Keratinocyte (primary cell): ENCODE data around the gene INAVA. TPM values are rescaled to one million over a fixed set of nuclear protein-coding genes. Genes with fewer than 3 reads are reported as not detected.

Experiments used
- DNase-seq: peaks from one replicate; pipeline ENCODE4 v3.0.0-alpha.2; 2011; ENCODE audit warnings: low read depth, missing footprints, low spot score
- FAIRE-seq: peaks from 2 replicates; lab custom pipeline; 2011; peaks lifted over from hg19 to GRCh38; lab: Jason Lieb, UNC
- H2AFZ ChIP-seq: 2 replicates; pipeline ENCODE4 v1.6.0; 2012; ENCODE audit warnings: low read length, control low read depth, inconsistent platforms; ENCODE audit not compliant: control insufficient read depth
- H3K27ac ChIP-seq: 2 replicates; pipeline ENCODE4 v1.5.1; 2011; ENCODE audit warnings: low read length; ENCODE audit not compliant: control insufficient read depth, insufficient read depth
- H3K27me3 ChIP-seq: 3 replicates; pipeline ENCODE4 v1.6.0; 2011; ENCODE audit warnings: low read length; ENCODE audit not compliant: control insufficient read depth, insufficient read depth; ENCODE audit errors: extremely low read depth
- H3K36me3 ChIP-seq, 2 experiments: 2 replicates in 1 of 2; 3 replicates in 1 of 2; pipeline ENCODE4 v1.5.1; 2011; ENCODE audit warnings: low read length in 2 of 2, mild to moderate bottlenecking in 1 of 2; ENCODE audit not compliant: control insufficient read depth in 2 of 2, insufficient read depth in 2 of 2; ENCODE audit errors: extremely low read depth in 1 of 2
- H3K4me1 ChIP-seq: 3 replicates; pipeline ENCODE4 v1.5.1; 2011; ENCODE audit warnings: low read length; ENCODE audit not compliant: control insufficient read depth, insufficient read depth; ENCODE audit errors: extremely low read depth
- H3K4me2 ChIP-seq: 3 replicates; pipeline ENCODE4 v1.6.0; 2011; ENCODE audit warnings: low read depth, low read length; ENCODE audit not compliant: control insufficient read depth, insufficient read depth; ENCODE audit errors: extremely low read depth
- H3K4me3 ChIP-seq, 3 experiments: fragments of 200-600 bp in 1 of 3; sonication (generic) in 1 of 3; 2 replicates in 2 of 3; 3 replicates in 1 of 3; pipeline ENCODE4 v1.5.1; 2011 to 2016; ENCODE audit warnings: low read length in 3 of 3, mild to moderate bottlenecking in 3 of 3, control low read depth in 2 of 3, inconsistent platforms in 1 of 3, low read depth in 1 of 3, mixed read lengths in 1 of 3, mixed run types in 1 of 3, moderate library complexity in 1 of 3; ENCODE audit not compliant: control insufficient read depth in 2 of 3, insufficient read depth in 2 of 3; ENCODE audit errors: extremely low read depth in 1 of 3
- H3K79me2 ChIP-seq: 2 replicates; pipeline ENCODE4 v1.6.0; 2012; ENCODE audit warnings: low read length; ENCODE audit not compliant: control insufficient read depth, insufficient read depth
- H3K9ac ChIP-seq: 3 replicates; pipeline ENCODE4 v1.6.0; 2011; ENCODE audit warnings: low read length; ENCODE audit not compliant: control insufficient read depth, insufficient read depth; ENCODE audit errors: extremely low read depth
- H3K9me1 ChIP-seq: 3 replicates; pipeline ENCODE4 v1.6.0; 2011; ENCODE audit warnings: low read length; ENCODE audit not compliant: control insufficient read depth, insufficient read depth; ENCODE audit errors: extremely low read depth
- H3K9me3 ChIP-seq: 2 replicates; pipeline ENCODE4 v1.5.1; 2012; ENCODE audit warnings: low read depth, low read length; ENCODE audit not compliant: control insufficient read depth
- H4K20me1 ChIP-seq: 3 replicates; pipeline ENCODE4 v1.6.0; 2011; ENCODE audit warnings: low read length; ENCODE audit not compliant: control insufficient read depth, insufficient read depth; ENCODE audit errors: extremely low read depth
- EZH2 ChIP-seq: IDR thresholded peaks from one replicate; pipeline ENCODE4 v1.6.1; 2012; ENCODE audit warnings: inconsistent platforms, mild to moderate bottlenecking, low read length, moderate library complexity
- dilution Hi-C: fragments of 300-500 bp; cut with MboI; formaldehyde crosslinking; loops from one replicate; pipeline ENCODE4 v1.7.0; 2020; ENCODE audit warnings: low sequenced_read_pairs; ENCODE audit not compliant: extremely low pct_ligation_motif_present
- polyA plus RNA-seq, 5 experiments: library from polyadenylated mRNA; depleted of rRNA in 3 of 5; stranded (reverse) in 3 of 5; stranded (forward) in 1 of 5; unstranded in 1 of 5; fragments of >200 nt; gene quantifications; 1 replicate in 1 of 5; 2 replicates in 3 of 5; 3 replicates in 1 of 5; pipeline versions ENCODE4 v1.2.1 to v1.2.3, GENCODE V29; 2011 to 2012; ENCODE audit warnings: missing spikeins in 2 of 5, low read depth in 1 of 5, low replicate concordance in 1 of 5
- TF ChIP-seq, protein P1 (sequence below), 3 experiments: IDR thresholded peaks in 1 of 3; conservative IDR thresholded peaks in 1 of 3; optimal IDR thresholded peaks in 1 of 3; 2 replicates in 2 of 3; 3 replicates in 1 of 3; pipeline versions ENCODE3 to v1.5.1; 2011; ENCODE audit warnings: low read length in 3 of 3, mild to moderate bottlenecking in 3 of 3, moderate library complexity in 2 of 3, control low read depth in 1 of 3, inconsistent platforms in 1 of 3; ENCODE audit not compliant: insufficient read depth in 2 of 3; ENCODE audit errors: extremely low read depth in 1 of 3

Gene INAVA
- polyA plus RNA-seq, 1 donor (not counting 4 experiments of a cell fraction or from before 2014, with no cell fraction given): 12.5 TPM

DNA sequence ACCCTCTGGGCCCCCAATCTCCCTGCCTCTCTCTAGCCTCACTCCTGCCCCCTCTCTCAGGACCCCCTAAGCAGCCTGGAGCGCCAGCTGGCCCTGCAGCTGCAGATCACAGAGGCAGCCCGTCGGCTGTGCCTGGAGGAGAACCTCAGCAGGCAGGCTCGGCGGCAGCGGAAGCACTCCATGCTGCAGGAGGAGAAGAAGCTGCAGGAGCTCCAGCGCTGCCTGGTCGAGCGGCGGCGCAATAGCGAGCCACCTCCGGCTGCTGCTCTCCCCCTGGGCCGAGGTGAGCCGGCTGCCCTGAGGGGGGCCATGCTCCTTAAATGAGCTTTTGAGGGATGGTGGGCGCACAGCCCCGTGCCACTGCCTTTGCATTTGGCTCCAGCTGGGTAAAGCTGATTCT lies 6.2 kb downstream of the INAVA start:
- Histone ChIP-seq H3K9ac (no peak overlapping the region), H3K9me3 (no peaks in the 10 kb centered on the region), H3K4me3 (no peak overlapping the region), H4K20me1 (peaks cover 11% of the 10 kb centered on the region), H3K4me1 (peaks cover 39% of the 10 kb centered on the region), H3K27me3 (no peaks in the 10 kb centered on the region), H3K79me2 (peaks cover 10% of the 10 kb centered on the region), H3K4me2 (no peak overlapping the region), H3K36me3 (peaks cover 42 to 49% of the 10 kb centered on the region in 2 experiments), H3K27ac (no peak overlapping the region), H3K9me1 (peaks cover 11% of the 10 kb centered on the region), H2AFZ (no peak overlapping the region)
- TF ChIP-seq, protein P1, sequence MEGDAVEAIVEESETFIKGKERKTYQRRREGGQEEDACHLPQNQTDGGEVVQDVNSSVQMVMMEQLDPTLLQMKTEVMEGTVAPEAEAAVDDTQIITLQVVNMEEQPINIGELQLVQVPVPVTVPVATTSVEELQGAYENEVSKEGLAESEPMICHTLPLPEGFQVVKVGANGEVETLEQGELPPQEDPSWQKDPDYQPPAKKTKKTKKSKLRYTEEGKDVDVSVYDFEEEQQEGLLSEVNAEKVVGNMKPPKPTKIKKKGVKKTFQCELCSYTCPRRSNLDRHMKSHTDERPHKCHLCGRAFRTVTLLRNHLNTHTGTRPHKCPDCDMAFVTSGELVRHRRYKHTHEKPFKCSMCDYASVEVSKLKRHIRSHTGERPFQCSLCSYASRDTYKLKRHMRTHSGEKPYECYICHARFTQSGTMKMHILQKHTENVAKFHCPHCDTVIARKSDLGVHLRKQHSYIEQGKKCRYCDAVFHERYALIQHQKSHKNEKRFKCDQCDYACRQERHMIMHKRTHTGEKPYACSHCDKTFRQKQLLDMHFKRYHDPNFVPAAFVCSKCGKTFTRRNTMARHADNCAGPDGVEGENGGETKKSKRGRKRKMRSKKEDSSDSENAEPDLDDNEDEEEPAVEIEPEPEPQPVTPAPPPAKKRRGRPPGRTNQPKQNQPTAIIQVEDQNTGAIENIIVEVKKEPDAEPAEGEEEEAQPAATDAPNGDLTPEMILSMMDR (optimal IDR thresholded peaks at IDR 0.05 in 1 of 3, IDR thresholded peaks at IDR 0.05 in 1 of 3, conservative IDR thresholded peaks at IDR 0.05 in 1 of 3; ENCODE audit: extremely low read depth in 1 of 3, insufficient read depth in 2 of 3, low read length in 3 of 3): no peak
- TF ChIP-seq EZH2: no peak
- no peak for FAIRE-seq
- dilution Hi-C loops: no loop called here
- no peak for DNase-seq

DNA sequence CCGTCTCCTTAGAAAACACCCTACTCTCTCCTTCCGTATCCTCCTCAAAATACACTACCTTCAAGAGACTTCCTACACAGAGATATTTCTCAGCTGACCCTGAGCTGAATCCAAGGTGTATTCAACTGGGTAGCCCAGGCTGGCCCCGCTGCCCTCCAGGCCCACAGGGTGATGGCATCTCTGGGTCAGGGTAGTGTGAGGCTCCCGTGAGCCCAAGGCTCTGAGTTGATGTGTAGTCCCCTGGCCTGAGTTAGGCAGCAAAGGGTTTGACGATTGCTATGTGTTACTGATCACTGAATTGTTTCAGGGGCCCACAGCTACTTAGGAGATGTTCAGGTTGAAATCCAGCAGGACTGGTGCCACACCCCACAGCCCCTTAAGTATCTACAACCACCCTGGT lies 6.7 kb downstream of the INAVA start:
- FAIRE-seq (no peak), DNase-seq (no peak)
- Histone ChIP-seq H3K4me3 (no peak overlapping the region), H3K27me3 (no peaks in the 10 kb centered on the region), H3K4me1 (peaks cover 43% of the 10 kb centered on the region), H3K9me3 (no peaks in the 10 kb centered on the region), H3K9me1 (peaks cover 11% of the 10 kb centered on the region), H3K79me2 (peaks cover 8% of the 10 kb centered on the region), H3K4me2 (no peak overlapping the region), H4K20me1 (peaks cover 11% of the 10 kb centered on the region), H3K27ac (no peak overlapping the region), H3K36me3 (peaks cover 42 to 49% of the 10 kb centered on the region in 2 experiments), H2AFZ (no peak overlapping the region), H3K9ac (no peak overlapping the region)
- TF ChIP-seq, protein P1 (optimal IDR thresholded peaks at IDR 0.05 in 1 of 3, IDR thresholded peaks at IDR 0.05 in 1 of 3, conservative IDR thresholded peaks at IDR 0.05 in 1 of 3; ENCODE audit: extremely low read depth in 1 of 3, insufficient read depth in 2 of 3, low read length in 3 of 3): no peak
- TF ChIP-seq EZH2: no peak
- dilution Hi-C loops: no loop called here
